ENCODE data around the gene DNMT3B.

The DNMT3B gene

DNA sequence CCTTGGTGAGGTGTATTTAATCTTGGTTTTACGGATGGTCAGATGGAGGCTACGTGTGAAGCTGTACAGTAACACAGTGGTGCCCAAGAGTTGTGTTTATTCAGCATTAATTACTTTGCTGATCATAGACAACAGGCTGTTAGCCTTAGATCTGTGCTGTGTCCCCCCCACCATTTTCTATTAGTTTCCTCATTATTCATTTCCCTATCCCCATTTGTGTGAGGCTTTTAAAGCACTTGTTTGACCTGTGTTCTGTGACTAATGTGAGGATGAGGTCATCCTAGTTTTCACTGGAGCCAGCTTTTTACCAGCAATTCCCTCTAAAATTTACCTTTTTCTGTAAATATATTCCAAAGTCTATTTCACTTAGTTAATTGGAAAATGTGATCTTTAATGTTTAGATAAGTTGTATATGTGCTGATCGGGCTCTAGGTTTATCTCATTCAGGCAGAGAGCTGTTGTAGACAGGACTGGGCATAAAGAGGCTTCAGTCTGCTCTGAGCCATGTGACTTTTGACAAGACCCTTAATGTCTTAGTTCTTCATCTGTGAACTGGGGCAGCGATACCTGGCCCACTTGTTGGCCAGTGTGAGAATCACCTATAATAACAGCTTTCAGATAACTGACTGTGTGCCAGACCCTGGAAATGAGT is 66.0 kb downstream of the DNMT3B start:
- DNase-seq, result no peak

GRCh38 chr20:32829311-32830005 is 67.3 kb downstream of the DNMT3B start:
- no peak for DNase-seq

GRCh38 chr20:32830437-32830836 is 68.3 kb downstream of the DNMT3B start:
- no peak for DNase-seq

DNA sequence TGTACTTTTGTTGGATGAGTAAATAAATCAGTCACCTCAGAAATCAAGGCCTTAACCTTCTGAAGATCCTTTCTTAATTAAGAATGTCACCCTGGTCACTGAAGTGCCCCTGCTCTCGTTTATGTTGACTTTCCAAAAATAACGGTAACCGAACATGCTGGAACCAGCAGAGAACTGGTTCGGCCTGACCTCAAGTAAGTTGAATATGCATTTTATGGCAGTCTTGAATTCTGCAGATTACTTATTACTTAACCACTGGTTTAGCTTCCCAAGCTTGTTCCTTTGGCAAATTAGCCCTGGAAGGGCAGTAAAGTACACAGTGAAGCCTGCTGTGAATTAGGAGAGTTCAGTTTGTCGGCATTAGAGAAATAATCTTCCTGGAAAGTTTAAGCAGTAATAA is 69.8 kb downstream of the DNMT3B start:
- DNase-seq, result no peak

- DNase-seq, result no peak
Measured at GRCh38 chr20:32832664-32833063, 70.5 kb downstream of the DNMT3B start.

DNA sequence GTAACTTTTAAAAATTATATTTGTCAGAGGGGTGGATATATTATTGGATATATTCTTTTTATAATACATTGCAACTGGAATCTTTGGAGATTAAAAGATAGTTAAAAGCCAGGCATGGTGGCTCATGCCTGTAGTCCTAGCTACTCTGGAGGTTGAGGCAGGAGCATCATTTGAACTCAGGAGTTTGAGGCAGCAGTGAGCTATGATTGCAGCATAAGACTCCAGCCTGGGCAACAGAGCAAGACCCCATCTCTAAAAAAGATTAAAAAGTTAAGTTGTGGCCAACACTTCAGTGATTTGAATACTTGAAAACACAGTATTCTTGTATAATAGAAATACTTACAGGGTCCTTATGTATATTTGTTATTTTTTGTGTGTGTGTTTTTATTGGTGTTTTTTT is 72.8 kb downstream of the DNMT3B start:
- DNase-seq, result no peak

DNA sequence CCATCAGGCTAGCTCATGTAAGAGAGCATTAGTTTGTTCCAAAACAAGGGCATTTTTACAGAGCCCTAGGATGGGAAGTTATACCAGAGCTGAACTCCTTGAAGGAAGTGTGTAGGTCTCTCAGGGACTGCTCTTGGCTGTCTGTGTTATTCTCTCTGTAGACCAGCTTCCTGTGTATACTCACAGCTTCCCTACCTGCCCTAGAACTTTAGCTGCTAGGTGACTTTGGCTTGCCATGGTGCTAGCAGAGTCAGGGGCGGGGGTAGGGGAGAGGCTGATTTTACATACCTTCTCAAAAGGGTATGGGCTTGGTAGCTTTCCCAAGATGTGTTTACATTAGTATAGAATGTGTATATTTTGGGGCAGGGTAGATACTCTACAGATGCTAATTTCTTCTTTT is 75.0 kb downstream of the DNMT3B start:
- DNase-seq, result no peak

DNA sequence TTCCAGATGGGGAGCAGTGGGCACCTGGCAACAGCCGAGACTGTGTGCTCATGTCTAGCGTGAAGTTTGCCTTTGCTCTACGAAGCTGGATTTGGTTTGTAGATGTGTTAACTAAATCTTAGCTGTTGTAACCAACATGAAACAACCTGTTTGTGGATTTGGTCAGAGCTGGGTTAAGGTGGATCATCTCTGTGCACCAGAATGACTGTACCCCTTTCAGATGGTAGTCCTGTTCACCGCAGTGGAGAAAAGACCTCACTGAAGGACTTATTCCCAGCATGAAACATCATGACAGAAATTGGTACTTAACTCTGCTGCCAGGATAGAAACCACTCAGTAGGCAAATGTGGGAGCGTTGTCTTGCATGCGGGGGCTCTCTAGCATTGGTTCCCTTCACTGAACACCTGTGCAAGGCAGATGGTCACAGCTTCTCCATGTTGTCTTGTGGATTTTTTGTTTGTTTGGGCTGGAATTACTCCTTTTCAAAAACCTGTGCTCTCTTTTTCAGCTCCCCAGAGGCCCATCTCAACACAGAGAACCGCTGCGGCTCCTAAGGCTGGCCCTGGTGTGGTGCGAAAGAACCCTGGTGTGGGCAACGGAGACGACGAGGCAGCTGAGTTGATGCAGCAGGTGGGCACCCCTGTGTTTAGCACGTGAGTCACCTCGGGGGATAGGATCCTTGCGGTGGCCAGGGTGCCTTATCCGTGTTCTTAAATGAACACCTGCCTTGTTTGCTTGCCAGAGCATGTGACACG is 77.2 kb downstream of the DNMT3B start:
- no peak for DNase-seq

DNA sequence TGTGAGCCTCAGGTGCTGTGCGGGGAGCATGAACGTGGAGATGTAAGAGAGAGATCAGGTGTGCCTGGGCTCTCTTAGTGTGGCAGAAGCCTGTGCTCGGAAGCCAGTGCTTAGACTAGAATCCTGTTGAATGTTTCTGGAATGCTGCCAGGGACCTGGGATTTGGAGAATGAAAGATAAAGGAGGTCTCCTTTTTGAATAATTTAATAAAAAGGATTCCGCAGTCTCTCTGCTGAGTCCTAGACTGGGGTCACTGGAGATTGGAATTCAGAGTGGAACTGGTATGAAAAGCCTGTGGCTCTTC is 77.7 kb downstream of the DNMT3B start:
- DNase-seq, result no peak

GRCh38 chr20:32841174-32841573 is 79.0 kb downstream of the DNMT3B start:
- no peak for DNase-seq

- DNase-seq, result no peak
Measured at GRCh38 chr20:32841632-32842031, 79.4 kb downstream of the DNMT3B start.

- no peak for DNase-seq
Measured at GRCh38 chr20:32842688-32843524, 80.7 kb downstream of the DNMT3B start.

GRCh38 chr20:32845786-32846185 is 83.6 kb downstream of the DNMT3B start:
- no peak for DNase-seq

DNA sequence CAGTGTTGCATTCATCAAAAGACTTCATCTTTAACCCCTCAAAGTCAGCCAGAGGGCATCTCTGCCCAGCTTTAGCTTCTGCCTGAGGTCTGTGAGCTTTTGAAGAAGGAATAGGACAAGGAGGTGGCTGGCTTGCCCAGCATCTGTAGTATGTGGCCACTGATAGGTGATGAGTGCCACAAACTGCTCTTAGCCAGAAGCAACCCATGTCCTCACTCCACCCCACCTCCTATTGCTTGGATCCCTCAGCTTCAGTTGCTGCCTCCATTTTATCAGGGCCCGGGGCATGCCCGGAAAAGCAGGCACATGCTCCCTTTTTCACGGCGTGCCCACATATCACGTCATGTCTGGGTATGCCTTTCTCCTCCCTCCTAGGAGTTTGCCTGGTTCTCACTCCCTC is 84.7 kb downstream of the DNMT3B start:
- DNase-seq, result no peak

GRCh38 chr20:32847964-32848363 is 85.8 kb downstream of the DNMT3B start:
- no peak for DNase-seq

DNA sequence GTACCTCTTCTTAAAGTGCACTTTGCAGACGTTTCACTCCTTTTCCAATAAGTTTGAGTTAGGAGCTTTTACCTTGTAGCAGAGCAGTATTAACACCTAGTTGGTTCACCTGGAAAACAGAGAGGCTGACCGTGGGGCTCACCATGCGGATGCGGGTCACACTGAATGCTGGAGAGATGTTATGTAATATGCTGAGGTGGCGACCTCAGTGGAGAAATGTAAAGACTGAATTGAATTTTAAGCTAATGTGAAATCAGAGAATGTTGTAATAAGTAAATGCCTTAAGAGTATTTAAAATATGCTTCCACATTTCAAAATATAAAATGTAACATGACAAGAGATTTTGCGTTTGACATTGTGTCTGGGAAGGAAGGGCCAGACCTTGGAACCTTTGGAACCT is 86.7 kb downstream of the DNMT3B start:
- DNase-seq, result no peak

GRCh38 chr20:32849577-32849976 is 87.4 kb downstream of the DNMT3B start:
- DNase-seq, result no peak

DNA sequence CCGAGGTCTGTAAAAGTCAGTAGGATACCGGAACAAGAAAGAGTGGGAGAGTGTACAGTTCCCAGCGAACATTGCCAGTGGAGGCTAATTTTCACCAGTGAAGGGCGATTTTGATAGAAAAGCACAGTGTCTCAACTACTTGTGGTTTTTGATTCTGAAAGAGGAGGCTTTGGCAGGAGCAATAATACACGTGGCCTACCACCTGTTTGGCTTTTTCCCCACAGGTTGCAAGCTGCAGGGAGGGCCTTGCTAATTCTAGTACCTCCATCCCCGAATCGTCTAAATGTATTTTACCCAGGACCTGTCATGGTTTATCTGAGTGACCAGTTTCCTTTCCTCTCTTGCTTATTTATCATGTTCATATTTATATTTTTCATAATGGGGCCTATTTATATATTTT is 93.2 kb downstream of the DNMT3B start:
- DNase-seq, result no peak

GRCh38 chr20:32858189-32858588 is 96.0 kb downstream of the DNMT3B start:
- no peak for DNase-seq
